GM10248 (cell line): Measurements from ENCODE around the gene FLCN.

Experiments
- CTCF ChIA-PET: fragments of 300-600 bp; sonication (Branson Sonifier 250); formaldehyde crosslinking; extraction: SDS; loops from one replicate; lab custom pipeline; 2021; ENCODE audit warnings: antibody characterized with exemption; lab: Yijun Ruan, JAX
- POLR2A ChIA-PET: fragments of 350-650 bp; sonication (Branson Sonifier 250); formaldehyde crosslinking; extraction: SDS; loops from one replicate; lab custom pipeline; 2020; ENCODE audit warnings: antibody characterized with exemption; lab: Yijun Ruan, JAX
- DNase-seq: peaks from one replicate; pipeline ENCODE4 v3.0.0; 2012; ENCODE audit errors: extremely low spot score
- TF ChIP-seq, protein P1 (sequence below): IDR thresholded peaks from 2 replicates; pipeline ENCODE4 v1.5.1; 2012; ENCODE audit warnings: mild to moderate bottlenecking, low read depth; ENCODE audit errors: extremely low read depth, missing control alignments, control extremely low read depth

Gene FLCN

DNA sequence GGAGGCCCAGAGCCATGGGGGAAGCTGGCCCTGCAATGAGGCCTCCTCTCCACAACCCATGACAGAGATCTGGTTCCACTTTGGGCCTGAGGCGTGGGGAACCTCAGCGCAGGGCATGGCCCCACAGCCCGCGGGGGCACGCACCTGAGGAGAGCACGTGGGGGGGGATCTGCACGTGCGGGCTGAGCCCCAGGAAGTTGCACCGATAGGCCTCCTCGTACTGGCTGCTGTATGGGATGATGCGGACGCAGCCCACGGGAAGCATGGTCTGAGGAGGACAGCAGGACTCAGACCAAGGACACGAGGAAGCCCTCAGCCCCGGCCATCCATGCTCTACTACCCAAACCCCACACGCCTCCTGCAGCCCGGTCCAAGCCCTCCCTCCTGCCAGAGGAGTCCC lies 20.7 kb downstream of the FLCN start:
- TF ChIP-seq, protein P1, sequence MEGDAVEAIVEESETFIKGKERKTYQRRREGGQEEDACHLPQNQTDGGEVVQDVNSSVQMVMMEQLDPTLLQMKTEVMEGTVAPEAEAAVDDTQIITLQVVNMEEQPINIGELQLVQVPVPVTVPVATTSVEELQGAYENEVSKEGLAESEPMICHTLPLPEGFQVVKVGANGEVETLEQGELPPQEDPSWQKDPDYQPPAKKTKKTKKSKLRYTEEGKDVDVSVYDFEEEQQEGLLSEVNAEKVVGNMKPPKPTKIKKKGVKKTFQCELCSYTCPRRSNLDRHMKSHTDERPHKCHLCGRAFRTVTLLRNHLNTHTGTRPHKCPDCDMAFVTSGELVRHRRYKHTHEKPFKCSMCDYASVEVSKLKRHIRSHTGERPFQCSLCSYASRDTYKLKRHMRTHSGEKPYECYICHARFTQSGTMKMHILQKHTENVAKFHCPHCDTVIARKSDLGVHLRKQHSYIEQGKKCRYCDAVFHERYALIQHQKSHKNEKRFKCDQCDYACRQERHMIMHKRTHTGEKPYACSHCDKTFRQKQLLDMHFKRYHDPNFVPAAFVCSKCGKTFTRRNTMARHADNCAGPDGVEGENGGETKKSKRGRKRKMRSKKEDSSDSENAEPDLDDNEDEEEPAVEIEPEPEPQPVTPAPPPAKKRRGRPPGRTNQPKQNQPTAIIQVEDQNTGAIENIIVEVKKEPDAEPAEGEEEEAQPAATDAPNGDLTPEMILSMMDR: no peak
- ChIA-PET CTCF (no interaction called here), POLR2A (no interaction called here)
- DNase-seq: no peak

DNA sequence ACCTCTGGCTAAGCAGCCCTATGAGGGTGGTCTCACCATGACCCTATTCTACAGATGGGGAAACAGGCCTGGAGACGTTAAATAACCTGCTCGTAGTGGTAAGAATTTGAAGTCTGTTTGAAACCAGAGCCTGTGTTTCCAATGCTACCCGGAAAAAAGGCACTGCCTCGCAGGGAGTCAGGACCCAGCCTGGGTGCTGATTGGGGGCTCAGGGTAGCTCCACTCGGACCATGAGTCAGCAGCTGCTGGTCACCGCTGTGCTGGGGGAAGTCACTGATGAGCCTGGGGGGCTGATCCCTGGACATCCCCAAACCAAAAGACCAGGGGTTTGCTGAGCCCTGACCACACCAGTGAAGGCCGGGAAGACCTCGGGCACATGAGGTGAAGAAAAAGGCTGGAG lies 21.4 kb downstream of the FLCN start:
- CTCF ChIA-PET: no interaction called here
- DNase-seq: no peak
- POLR2A ChIA-PET: no interaction called here
- TF ChIP-seq, protein P1: no peak

DNA sequence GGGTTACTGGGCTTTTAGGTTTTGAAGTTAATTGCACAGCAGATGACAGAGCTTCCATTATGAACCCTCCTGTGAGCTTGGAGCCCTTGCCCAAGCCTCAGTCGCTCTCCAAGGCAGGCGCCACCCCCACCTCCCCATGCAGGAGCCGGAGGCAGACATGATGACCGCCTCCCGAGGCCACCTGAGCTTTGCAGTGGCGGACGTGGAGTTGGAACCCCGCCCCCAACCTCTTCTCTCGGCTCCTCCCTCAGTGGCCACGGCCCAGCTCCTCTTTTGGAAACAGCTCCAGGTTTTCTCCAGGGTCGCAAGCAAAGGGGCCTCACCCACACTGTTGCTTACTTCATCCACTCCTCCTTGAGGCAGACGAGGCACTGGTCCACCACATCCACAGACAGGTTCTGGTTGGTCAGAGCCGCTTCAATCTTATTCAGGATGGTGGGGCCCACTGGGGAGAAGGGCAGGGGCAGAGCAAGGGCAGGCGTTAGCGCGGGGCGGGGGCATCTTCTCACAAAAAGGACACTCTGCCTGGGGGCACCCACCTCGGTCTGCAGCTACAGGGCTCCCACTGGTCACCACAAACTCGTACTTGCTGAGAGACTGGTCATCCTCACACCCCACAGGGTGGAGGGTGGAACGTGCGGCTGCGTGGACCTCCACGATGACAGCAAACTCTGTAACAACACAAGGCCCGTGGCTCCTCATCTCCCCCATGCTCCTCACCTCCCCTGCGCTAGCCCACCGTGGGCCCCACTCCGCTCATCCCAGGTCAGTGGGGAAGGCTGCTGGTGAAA lies 22.1 kb downstream of the FLCN start:
- TF ChIP-seq, protein P1: no peak
- ChIA-PET CTCF (no interaction called here), POLR2A (no interaction called here)
- no peak for DNase-seq

DNA sequence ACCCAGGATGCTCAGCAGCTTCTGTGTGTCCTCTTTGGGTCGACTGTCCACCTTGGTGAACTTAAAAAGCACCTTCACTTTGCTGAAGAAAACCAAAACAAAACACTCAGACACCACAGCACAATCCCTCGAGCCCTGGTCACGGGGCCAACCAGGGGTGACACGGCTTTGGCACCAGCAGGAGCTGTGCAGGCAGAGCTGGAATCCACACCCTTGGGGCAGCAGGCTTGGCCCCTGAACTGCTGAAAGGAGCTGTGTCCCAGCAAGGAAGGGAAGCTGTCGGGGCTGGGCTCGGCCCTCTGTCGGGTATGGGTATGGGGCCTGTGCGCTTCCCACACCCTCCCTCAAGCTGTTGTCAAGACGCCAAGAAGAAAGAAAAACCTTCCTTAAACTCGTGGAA lies 23.2 kb downstream of the FLCN start:
- ChIA-PET CTCF (no interaction called here), POLR2A (interaction anchor here (0.6 kb wide), 1 partner anchor 85 kb away, joined by 3 read pairs; no protein-coding TSS in a partner anchor)
- TF ChIP-seq, protein P1: no peak
- DNase-seq: no peak

DNA sequence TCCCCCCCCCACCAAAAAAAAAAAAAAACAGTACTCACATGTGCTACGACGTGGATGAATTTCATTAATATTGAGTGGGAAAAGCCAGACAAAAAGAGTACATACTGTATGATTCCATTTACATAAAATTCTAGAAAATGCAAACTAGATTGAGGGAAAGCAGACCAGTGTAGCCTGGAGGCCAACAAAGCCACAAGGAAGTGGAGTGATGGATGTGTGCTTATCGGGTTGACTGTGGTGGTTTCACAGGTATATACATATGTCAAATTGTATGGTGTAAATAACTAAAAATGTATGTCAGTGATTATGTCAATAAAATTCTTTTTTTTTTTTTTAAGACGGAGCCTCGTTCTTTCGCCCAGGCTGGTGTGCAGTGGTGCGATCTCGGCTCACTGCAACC lies 29.0 kb downstream of the FLCN start:
- POLR2A ChIA-PET: no interaction called here
- no peak for DNase-seq
- TF ChIP-seq, protein P1: no peak
- CTCF ChIA-PET: interaction anchor here (1.1 to 1.5 kb wide), 2 partner anchors 13 to 25 kb away, joined by 3 to 5 read pairs; no protein-coding TSS in a partner anchor

DNA sequence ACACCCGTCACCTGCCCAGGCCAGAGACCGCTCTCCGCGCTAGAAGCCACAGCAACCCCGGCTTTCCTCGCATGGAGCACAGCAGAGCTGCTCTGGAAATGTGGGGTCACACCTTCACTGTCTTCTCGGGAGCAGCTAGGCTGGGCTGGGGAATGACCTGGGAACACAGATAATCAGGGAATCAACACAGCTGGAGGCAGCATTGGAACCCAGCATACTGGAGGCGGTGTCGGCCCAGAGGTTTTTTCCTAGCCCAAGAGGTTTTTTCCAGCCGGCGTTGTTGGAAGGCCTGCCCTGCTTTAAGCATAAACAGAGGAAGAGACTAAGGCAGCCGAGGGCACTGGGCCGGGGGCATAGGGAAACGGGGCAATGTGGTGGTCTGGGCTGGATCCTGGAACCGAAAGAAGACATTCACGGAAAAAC lies 30.0 kb downstream of the FLCN start:
- ChIA-PET CTCF (interaction anchor here (1.1 to 1.5 kb wide), 4 partner anchors 14 to 290 kb away, joined by 3 to 5 read pairs (median 3); no protein-coding TSS in a partner anchor), POLR2A (no interaction called here)
- TF ChIP-seq, protein P1: no peak
- DNase-seq: no peak
